ENCODE measurements around the gene ARR3. TPM values are rescaled to one million over a fixed set of nuclear protein-coding genes. Genes with fewer than 3 reads are reported as not detected.
A peak's percentile ranks its signal among the peaks of the same experiment; 100 is the strongest.

Gene ARR3
- total RNA-seq, 1 experiment from 2014 or later = not detected

- BruUV-seq (replicated peaks) = no TSS peak
- H3K4me3 ChIP-seq (ENCODE audit: low read depth, low read length, poor library complexity, severe bottlenecking) = no peak overlapping the region
- H3K27ac ChIP-seq (ENCODE audit: low read depth, low read length, poor library complexity, severe bottlenecking) = no peak overlapping the region
- CTCF ChIA-PET = no interaction called here
- no peaks in the 10 kb centered on the region for H3K4me1 ChIP-seq (ENCODE audit: insufficient read depth, low read length, poor library complexity, severe bottlenecking)
- intact Hi-C loops (cut with micrococcal nuclease; ENCODE audit: unreplicated experiment) = no loop called here
- POLR2A ChIA-PET (ENCODE audit: low non-redundant PET) = no interaction called here
- DNase-seq (ENCODE audit: low spot score) = no peak
- no peaks in the 10 kb centered on the region for H3K27me3 ChIP-seq (replicated peaks; ENCODE audit: insufficient read depth, low read depth, low read length, poor library complexity)
- H3K9me3 ChIP-seq (ENCODE audit: low read depth, low read length, poor library complexity, severe bottlenecking) = no peaks in the 10 kb centered on the region
- TF ChIP-seq CTCF (conservative IDR thresholded peaks at IDR 0.05; ENCODE audit: low read depth, low read length) (no peak), EZH2 (IDR thresholded peaks at IDR 0.05; ENCODE audit: borderline replicate concordance, low read depth, low read length, poor library complexity, severe bottlenecking) (no peak)
- H3K36me3 ChIP-seq (ENCODE audit: insufficient read depth, low read length, poor library complexity, severe bottlenecking) = no peaks in the 10 kb centered on the region
Measured at GRCh38 chrX:70257423-70258288, 10.5 kb upstream of the ARR3 start.

GRCh38 chrX:70260104-70260503 lies 8.0 kb upstream of the ARR3 start, which contains the start of gene P2RY4:
Gene P2RY4 (minus strand): TSS chrX:70260204. CDS start chrX:70259624, 580 bp downstream.
- no peak within 1 kb of the TSS for H3K4me3 ChIP-seq (ENCODE audit: low read depth, low read length, poor library complexity, severe bottlenecking)
- H3K27me3 ChIP-seq (replicated peaks; ENCODE audit: insufficient read depth, low read depth, low read length, poor library complexity) = no peaks in the 10 kb centered on the region
- ChIA-PET CTCF (no interaction called here), POLR2A (ENCODE audit: low non-redundant PET) (no interaction called here)
- no TSS peak for BruUV-seq (replicated peaks)
- intact Hi-C loops (cut with micrococcal nuclease; ENCODE audit: unreplicated experiment) = no loop called here
- no peak within 1 kb of the TSS for H3K27ac ChIP-seq (ENCODE audit: low read depth, low read length, poor library complexity, severe bottlenecking)
- no peaks in the 10 kb centered on the region for H3K36me3 ChIP-seq (ENCODE audit: insufficient read depth, low read length, poor library complexity, severe bottlenecking)
- TF ChIP-seq CTCF (conservative IDR thresholded peaks at IDR 0.05; ENCODE audit: low read depth, low read length) = no peak
- no peak for TF ChIP-seq EZH2 (IDR thresholded peaks at IDR 0.05; ENCODE audit: borderline replicate concordance, low read depth, low read length, poor library complexity, severe bottlenecking)
- H3K4me1 ChIP-seq (ENCODE audit: insufficient read depth, low read length, poor library complexity, severe bottlenecking) = no peaks in the 10 kb centered on the region
- DNase-seq (ENCODE audit: low spot score) = no peak
- H3K9me3 ChIP-seq (ENCODE audit: low read depth, low read length, poor library complexity, severe bottlenecking) = no peaks in the 10 kb centered on the region

GRCh38 chrX:70262952-70263567 lies 5.1 kb upstream of the ARR3 start:
- Histone ChIP-seq H3K4me3 (ENCODE audit: low read depth, low read length, poor library complexity, severe bottlenecking) (no peak overlapping the region), H3K9me3 (ENCODE audit: low read depth, low read length, poor library complexity, severe bottlenecking) (no peaks in the 10 kb centered on the region), H3K4me1 (ENCODE audit: insufficient read depth, low read length, poor library complexity, severe bottlenecking) (no peaks in the 10 kb centered on the region), H3K27ac (ENCODE audit: low read depth, low read length, poor library complexity, severe bottlenecking) (no peak overlapping the region), H3K27me3 (replicated peaks; ENCODE audit: insufficient read depth, low read depth, low read length, poor library complexity) (no peaks in the 10 kb centered on the region), H3K36me3 (ENCODE audit: insufficient read depth, low read length, poor library complexity, severe bottlenecking) (no peaks in the 10 kb centered on the region)
- no TSS peak for BruUV-seq (replicated peaks)
- peak; percentile 43 for DNase-seq (ENCODE audit: low spot score)
- ChIA-PET CTCF (interaction anchor here (0.6 to 1.6 kb wide), 2 partner anchors 130 to 188 kb away, joined by 5 to 6 read pairs; partner anchors contain the start of gene IGBP1), POLR2A (ENCODE audit: low non-redundant PET) (no interaction called here)
- intact Hi-C loops (cut with micrococcal nuclease; ENCODE audit: unreplicated experiment) = no loop called here
- TF ChIP-seq CTCF (conservative IDR thresholded peaks at IDR 0.05; ENCODE audit: low read depth, low read length) = peak; percentile 57
- no peak for TF ChIP-seq EZH2 (IDR thresholded peaks at IDR 0.05; ENCODE audit: borderline replicate concordance, low read depth, low read length, poor library complexity, severe bottlenecking)

Measured in A673 (cell line).